GM20000 (cell line): Measurements from ENCODE around the gene POU6F2.

Experiments used
- DNase-seq: peaks from one replicate; pipeline ENCODE4 v3.0.0; 2012; ENCODE audit warnings: low spot score
- TF ChIP-seq, protein P1 (sequence below): IDR thresholded peaks from 2 replicates; pipeline ENCODE4 v1.5.1; 2012; ENCODE audit warnings: mild to moderate bottlenecking, control low read depth; ENCODE audit errors: extremely low read depth, missing control alignments

POU6F2 gene

DNA sequence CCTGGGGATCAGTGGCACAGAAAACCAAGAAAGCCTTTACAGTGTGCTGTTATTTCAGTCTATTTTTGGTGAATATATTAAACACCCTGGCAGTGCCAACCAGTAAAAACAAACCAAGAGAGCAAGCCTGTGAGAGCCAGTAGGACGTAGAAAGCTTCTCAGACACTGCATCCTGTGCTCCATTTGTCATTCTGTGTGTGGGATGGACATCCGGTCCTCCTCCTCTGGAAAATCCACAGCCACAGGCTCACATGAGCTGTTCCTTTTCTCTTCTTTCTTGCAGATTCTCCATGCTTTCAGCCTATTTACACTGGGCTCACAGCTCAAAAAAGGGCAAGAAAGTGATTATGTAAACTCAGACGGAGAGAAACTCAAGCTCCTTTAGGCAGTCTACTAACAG lies 468.8 kb downstream of the POU6F2 start:
- TF ChIP-seq, protein P1, sequence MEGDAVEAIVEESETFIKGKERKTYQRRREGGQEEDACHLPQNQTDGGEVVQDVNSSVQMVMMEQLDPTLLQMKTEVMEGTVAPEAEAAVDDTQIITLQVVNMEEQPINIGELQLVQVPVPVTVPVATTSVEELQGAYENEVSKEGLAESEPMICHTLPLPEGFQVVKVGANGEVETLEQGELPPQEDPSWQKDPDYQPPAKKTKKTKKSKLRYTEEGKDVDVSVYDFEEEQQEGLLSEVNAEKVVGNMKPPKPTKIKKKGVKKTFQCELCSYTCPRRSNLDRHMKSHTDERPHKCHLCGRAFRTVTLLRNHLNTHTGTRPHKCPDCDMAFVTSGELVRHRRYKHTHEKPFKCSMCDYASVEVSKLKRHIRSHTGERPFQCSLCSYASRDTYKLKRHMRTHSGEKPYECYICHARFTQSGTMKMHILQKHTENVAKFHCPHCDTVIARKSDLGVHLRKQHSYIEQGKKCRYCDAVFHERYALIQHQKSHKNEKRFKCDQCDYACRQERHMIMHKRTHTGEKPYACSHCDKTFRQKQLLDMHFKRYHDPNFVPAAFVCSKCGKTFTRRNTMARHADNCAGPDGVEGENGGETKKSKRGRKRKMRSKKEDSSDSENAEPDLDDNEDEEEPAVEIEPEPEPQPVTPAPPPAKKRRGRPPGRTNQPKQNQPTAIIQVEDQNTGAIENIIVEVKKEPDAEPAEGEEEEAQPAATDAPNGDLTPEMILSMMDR = no peak
- DNase-seq = no peak

DNA sequence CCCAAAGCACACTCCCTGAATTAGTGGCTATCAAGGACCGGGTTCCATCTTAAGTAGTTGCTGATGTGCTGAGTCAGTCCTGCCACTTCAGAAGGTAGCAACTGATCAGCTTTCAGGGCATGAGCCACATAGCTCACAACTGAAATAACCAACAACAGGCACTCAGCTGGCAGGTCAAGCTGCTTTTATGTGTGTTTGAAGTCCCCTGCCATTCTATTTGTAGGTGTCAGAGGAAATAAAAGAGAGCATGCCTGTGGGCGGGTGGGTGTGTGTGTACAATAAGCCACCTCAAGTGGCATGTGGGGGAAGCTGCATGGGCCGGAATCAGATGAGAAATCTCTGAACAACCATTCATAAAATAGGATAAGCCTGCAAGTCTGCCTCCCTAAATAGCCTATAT lies 474.2 kb downstream of the POU6F2 start:
- TF ChIP-seq, protein P1 = no peak
- DNase-seq = no peak

DNA sequence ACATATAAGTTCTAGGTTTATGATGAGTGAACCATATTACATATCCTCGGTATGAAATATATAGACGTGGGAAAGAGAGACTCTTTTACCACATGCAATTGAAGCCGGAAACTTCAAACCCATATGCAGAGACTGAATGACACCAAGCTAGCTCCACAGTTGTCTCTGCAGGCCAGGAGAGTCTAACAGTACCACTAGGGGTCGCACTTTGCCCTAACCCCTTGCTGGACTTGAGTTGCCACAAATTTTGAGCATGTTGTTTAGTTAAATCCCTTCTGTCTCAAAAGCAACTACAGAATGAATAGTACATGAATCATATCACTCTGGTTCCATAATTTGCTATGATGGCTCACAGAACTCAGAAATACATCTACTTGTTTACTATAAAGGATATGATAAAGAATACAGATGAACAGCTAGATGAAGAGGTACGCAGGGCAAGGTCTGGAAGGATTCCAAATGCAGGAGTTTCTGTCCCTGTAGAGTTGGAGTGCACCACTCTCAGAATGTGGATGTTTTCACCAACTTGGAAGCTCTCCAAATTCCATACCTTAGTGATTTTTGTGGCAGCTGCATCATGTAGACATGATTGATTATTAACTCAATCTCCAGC lies 476.1 kb downstream of the POU6F2 start:
- TF ChIP-seq, protein P1 = peak; percentile 57
- peak; percentile 55 for DNase-seq

DNA sequence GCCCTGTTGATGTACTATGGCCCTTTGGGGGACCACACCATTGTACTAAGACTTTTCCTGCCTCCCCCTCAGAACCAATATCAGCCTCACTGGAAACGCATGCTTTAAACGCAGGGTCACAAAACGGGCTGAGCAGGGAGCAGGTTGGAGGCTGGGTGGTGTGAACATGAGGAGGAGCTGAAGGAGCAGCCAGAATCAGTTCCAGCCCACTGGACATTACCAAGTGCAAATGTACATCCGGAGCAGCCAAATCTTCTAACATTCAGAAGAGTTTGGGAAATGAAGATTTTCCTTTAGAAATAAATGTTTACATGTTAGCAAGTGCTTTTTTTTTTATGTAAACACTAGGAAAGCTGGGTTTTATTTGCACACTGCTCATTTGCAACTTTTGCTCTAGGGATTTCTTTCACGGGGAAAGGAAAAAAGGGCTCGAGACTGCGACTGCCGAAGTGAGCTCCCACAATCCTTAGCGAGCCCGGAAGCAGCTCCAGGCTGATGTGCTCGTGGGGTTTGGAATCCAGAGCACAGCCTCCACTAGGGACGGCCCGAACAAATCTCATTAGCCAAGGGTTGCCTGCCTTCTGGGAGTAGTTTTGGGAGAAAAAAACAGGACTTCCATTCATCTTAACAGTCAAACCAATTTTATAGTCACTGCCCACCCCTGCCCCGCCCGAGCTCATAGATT lies 480.5 kb downstream of the POU6F2 start:
- no peak for DNase-seq
- TF ChIP-seq, protein P1 = no peak

DNA sequence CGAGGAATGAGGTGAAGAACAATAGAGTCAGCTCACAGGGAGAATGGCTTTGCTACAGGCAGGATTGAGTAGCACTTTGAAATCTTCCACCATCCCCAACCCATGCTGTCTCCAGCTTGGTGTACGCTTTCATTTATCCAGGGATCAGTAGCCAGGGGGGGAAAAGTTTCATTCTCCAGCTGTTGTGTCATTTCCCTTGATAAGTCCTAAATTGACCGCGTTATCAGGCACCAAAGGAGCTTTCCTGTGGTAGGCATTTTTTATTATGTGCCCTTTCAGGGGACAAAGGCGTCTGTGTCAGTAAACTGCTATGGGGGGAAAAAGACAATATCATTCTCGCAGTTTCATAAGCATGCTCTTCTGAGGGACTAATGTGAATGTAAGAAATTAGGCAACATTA lies 481.9 kb downstream of the POU6F2 start:
- TF ChIP-seq, protein P1 = no peak
- DNase-seq = no peak

DNA sequence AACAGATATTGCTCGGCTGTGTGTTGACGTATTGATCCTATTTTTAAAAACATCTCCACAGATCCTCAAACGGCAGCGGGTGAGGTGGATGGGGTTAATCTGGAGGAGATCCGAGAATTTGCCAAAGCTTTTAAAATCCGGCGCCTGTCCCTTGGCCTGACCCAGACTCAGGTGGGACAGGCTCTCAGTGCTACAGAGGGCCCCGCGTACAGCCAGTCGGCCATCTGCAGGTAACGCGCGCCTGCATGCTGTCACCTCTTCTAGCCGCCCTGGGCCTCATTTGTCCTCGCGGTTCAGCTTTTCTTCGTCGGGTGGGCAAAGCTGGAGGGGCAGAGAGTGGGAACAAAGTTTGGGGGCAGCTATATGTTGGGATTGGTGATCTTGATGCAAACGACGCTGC lies 482.8 kb downstream of the POU6F2 start:
- TF ChIP-seq, protein P1 = no peak

DNA sequence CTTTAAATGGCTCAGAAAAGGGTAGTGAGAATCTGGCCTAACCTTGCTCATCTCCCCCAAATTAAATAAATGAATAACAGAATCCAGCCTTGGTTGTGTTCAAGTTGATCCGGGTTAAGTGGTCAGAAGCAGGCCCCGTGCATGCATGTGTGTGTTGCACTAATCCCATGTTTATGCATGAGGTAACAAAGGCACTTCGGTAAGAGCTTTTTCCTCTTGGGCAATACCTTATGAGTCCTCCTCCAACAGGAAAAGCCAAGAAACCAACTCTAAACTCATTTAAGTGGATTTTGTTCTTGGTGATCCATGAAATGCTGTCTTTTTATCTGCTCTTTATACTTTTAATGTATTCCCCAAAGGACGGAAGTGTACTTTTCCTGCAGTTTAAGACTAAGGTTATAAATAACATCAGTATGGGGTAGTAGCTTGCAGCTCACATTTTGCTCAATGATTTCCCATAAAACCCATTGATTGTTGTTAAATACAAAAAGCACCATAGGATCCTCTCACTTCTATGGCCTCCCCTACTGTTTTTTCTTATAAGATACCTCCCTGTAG lies 483.6 kb downstream of the POU6F2 start:
- DNase-seq = no peak
- TF ChIP-seq, protein P1 = no peak

More for the DNA sequence above, 482.8 kb downstream of the POU6F2 start:
- no peak for DNase-seq
